ENCODE results near the gene CSNK1G2. TPM values are rescaled to one million over a fixed set of nuclear protein-coding genes. Genes with fewer than 3 reads are reported as not detected.

CSNK1G2 gene
- total and polyA plus RNA-seq, 2 of the 13 experiments (the other 11 are each of a cell fraction or from before 2014, with no cell fraction given): 53.8 to 72.5 TPM

- TF ChIP-seq, protein P1, sequence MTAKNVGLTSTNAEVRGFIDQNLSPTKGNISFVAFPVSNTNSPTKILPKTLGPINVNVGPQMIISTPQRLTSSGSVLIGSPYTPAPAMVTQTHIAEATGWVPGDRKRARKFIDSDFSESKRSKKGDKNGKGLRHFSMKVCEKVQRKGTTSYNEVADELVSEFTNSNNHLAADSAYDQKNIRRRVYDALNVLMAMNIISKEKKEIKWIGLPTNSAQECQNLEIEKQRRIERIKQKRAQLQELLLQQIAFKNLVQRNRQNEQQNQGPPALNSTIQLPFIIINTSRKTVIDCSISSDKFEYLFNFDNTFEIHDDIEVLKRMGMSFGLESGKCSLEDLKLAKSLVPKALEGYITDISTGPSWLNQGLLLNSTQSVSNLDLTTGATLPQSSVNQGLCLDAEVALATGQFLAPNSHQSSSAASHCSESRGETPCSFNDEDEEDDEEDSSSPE (CRISPR knock-in tag; IDR thresholded peaks at IDR 0.05): no peak
- TF ChIP-seq, protein P2, sequence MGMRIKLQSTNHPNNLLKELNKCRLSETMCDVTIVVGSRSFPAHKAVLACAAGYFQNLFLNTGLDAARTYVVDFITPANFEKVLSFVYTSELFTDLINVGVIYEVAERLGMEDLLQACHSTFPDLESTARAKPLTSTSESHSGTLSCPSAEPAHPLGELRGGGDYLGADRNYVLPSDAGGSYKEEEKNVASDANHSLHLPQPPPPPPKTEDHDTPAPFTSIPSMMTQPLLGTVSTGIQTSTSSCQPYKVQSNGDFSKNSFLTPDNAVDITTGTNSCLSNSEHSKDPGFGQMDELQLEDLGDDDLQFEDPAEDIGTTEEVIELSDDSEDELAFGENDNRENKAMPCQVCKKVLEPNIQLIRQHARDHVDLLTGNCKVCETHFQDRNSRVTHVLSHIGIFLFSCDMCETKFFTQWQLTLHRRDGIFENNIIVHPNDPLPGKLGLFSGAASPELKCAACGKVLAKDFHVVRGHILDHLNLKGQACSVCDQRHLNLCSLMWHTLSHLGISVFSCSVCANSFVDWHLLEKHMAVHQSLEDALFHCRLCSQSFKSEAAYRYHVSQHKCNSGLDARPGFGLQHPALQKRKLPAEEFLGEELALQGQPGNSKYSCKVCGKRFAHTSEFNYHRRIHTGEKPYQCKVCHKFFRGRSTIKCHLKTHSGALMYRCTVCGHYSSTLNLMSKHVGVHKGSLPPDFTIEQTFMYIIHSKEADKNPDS (CRISPR knock-in tag; IDR thresholded peaks at IDR 0.05): no peak
- TF ChIP-seq BRCA1 (CRISPR knock-in tag; IDR thresholded peaks at IDR 0.05) (no peak), RXRB (CRISPR knock-in tag; IDR thresholded peaks at IDR 0.05; ENCODE audit: borderline replicate concordance) (peak; percentile 33; the same call in 1 of the 2 replicates), ZNF136 (CRISPR knock-in tag; IDR thresholded peaks at IDR 0.05; ENCODE audit: low read depth) (no peak), ZNF557 (CRISPR knock-in tag; IDR thresholded peaks at IDR 0.05) (no peak), GZF1 (CRISPR knock-in tag; IDR thresholded peaks at IDR 0.05) (no peak), IRF2 (CRISPR knock-in tag; IDR thresholded peaks at IDR 0.05) (no peak), RXRA (CRISPR knock-in tag; IDR thresholded peaks at IDR 0.05) (no peak), PAXIP1 (CRISPR knock-in tag; conservative IDR thresholded peaks at IDR 0.05) (peak; percentile 46), ESRRA (CRISPR knock-in tag; IDR thresholded peaks at IDR 0.05; ENCODE audit: low read depth) (no peak), ZNF616 (CRISPR knock-in tag; IDR thresholded peaks at IDR 0.05; ENCODE audit: low read depth) (no peak), GMEB1 (CRISPR knock-in tag; IDR thresholded peaks at IDR 0.05; ENCODE audit: borderline replicate concordance) (no peak), MAFK (conservative IDR thresholded peaks at IDR 0.05 in 1 of 2, IDR thresholded peaks at IDR 0.05 in 1 of 2; ENCODE audit: low read length in 2 of 2) (no peak)
- TF ChIP-seq, protein P3, sequence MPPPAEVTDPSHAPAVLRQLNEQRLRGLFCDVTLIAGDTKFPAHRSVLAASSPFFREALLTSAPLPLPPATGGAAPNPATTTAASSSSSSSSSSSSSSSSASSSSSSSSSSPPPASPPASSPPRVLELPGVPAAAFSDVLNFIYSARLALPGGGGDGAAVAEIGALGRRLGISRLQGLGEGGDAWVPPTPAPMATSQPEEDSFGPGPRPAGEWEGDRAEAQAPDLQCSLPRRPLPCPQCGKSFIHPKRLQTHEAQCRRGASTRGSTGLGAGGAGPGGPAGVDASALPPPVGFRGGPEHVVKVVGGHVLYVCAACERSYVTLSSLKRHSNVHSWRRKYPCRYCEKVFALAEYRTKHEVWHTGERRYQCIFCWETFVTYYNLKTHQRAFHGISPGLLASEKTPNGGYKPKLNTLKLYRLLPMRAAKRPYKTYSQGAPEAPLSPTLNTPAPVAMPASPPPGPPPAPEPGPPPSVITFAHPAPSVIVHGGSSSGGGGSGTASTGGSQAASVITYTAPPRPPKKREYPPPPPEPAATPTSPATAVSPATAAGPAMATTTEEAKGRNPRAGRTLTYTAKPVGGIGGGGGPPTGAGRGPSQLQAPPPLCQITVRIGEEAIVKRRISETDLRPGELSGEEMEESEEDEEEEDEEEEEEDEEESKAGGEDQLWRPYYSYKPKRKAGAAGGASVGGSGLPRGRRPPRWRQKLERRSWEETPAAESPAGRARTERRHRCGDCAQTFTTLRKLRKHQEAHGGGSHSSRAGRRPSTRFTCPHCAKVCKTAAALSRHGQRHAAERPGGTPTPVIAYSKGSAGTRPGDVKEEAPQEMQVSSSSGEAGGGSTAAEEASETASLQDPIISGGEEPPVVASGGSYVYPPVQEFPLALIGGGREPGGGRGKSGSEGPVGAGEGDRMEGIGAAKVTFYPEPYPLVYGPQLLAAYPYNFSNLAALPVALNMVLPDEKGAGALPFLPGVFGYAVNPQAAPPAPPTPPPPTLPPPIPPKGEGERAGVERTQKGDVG (CRISPR knock-in tag; IDR thresholded peaks at IDR 0.05; ENCODE audit: borderline replicate concordance): no peak
- TF ChIP-seq, protein P4, sequence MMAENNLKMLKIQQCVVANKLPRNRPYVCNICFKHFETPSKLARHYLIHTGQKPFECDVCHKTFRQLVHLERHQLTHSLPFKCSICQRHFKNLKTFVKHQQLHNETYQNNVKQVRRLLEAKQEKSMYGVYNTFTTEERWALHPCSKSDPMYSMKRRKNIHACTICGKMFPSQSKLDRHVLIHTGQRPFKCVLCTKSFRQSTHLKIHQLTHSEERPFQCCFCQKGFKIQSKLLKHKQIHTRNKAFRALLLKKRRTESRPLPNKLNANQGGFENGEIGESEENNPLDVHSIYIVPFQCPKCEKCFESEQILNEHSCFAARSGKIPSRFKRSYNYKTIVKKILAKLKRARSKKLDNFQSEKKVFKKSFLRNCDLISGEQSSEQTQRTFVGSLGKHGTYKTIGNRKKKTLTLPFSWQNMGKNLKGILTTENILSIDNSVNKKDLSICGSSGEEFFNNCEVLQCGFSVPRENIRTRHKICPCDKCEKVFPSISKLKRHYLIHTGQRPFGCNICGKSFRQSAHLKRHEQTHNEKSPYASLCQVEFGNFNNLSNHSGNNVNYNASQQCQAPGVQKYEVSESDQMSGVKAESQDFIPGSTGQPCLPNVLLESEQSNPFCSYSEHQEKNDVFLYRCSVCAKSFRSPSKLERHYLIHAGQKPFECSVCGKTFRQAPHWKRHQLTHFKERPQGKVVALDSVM (CRISPR knock-in tag; IDR thresholded peaks at IDR 0.05): peak; percentile 99
These were observed 38.0 kb upstream of the CSNK1G2 start (continued) for GRCh38 chr19:1902923-1903322.
